ENCODE measurements around the gene KCNIP3. TPM values are rescaled to one million over a fixed set of nuclear protein-coding genes. Genes with fewer than 3 reads are reported as not detected.
"Not testable (repeated sequence)": the region's sequence is repeated elsewhere in the genome, so short reads cannot be mapped to it uniquely, and the experiment has no call there.

KCNIP3 gene
- not detected for total RNA-seq

- DNase-seq (ENCODE audit: low spot score) (no peak), ATAC-seq (no peak)
- Mint-ChIP-seq H3K4me1 (ENCODE audit: low read depth in 2 of 2) (no peaks in the 10 kb centered on the region), H3K27me3 (no peaks in the 10 kb centered on the region), H3K9me3 (no peaks in the 10 kb centered on the region), H3K36me3 (no peaks in the 10 kb centered on the region), H3K4me3 (no peak within 1 kb of the TSS), H3K27ac (no peak within 1 kb of the TSS)
Measured at GRCh38 chr2:95296880-95297487, at the start of gene KCNIP3. Gene KCNIP3, plus strand, starts transcription at chr2:95297347. Its CDS starts 92 bp downstream, at chr2:95297439.

- H3K4me3 Mint-ChIP-seq: no peak overlapping the region
- peaks cover 0 to 3% of the 10 kb centered on the region in 2 donors for H3K4me1 Mint-ChIP-seq (ENCODE audit: low read depth in 2 of 2)
- H3K36me3 Mint-ChIP-seq: peaks cover 18% of the 10 kb centered on the region
- H3K9me3 Mint-ChIP-seq: peaks cover 21% of the 10 kb centered on the region
- H3K27ac Mint-ChIP-seq: no peak overlapping the region
- ATAC-seq (no peak), DNase-seq (ENCODE audit: low spot score) (no peak)
- peaks cover 0 to 6% of the 10 kb centered on the region in 2 donors for H3K27me3 Mint-ChIP-seq
Measured at GRCh38 chr2:95258271-95258670, 38.9 kb upstream of the KCNIP3 start.

DNA sequence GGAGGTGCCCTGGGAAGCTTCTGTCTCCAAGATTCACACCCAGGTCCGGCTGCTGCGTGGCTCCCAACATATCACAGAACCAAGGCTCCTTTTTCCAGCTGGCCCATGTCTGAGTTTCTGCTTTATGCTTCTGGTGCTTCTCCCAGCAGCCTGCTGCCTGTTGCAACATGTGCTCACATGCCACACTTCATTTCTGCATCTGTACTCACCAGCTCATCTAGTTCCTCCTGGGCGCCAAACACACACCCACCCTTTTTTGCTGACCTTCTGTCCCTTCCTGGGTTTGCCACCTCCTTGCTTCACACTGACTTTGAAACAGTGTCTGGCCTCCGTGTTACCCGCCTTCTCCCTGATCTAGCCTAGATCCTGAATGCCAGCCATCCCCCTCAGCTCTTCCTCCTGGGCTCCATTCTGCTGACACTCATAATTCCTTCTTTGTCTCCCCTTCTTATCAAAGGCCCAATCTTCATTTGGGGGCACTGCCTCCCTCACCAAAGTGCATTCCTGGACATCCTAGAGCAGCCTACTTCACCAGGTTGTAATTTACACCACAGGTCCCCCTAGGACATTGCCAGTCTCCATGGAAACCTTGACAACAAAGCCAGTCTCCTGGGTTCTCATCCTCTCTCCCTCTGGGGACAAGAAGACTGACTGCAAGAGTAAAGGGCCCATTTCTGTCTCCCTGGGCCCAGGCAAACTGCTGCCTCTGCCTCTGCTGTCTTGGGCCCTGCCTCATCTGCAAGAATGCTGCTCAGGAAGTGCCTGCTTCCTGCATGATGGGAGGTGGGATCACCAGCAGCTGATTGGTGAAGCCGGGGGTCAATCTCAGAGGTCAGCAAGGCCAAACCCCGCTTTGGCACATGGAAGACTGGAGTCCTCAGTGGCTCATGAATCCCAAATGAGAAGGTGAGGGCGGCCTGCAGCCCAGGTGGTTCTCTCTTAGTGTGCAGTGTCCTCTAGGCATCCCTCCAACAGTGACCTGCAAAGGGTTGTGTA is 36.8 kb upstream of the KCNIP3 start:
- H3K36me3 Mint-ChIP-seq: peaks cover 13% of the 10 kb centered on the region
- peaks cover 0 to 3% of the 10 kb centered on the region in 2 donors for H3K4me1 Mint-ChIP-seq (ENCODE audit: low read depth in 2 of 2)
- no peak overlapping the region for H3K4me3 Mint-ChIP-seq

DNA sequence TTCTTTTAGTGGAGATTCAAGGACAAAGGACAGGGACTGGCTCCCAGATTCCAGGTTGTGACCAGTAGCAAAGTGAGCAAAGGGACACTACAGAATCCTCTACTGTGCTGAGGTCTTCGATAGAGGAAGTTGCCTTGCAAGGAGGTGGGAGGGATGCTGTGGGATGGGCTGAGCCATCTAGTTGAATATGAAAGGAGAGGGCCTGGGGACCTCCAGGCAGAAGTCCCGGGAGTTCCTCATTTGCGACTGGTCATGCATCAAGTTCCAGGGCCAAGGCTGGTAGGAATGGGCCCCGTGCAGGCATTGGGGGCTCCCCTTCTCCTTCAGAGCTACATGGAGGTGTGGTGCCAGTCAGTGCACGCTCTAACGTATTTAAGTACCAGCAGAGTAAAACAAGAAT is 35.5 kb upstream of the KCNIP3 start:
- no peak overlapping the region for H3K4me3 Mint-ChIP-seq
- H3K27ac Mint-ChIP-seq: no peak overlapping the region
- peaks cover 5 to 10% of the 10 kb centered on the region in 2 donors for H3K27me3 Mint-ChIP-seq
- H3K4me1 Mint-ChIP-seq (ENCODE audit: low read depth in 2 of 2): peaks cover 0 to 3% of the 10 kb centered on the region in 2 donors
- DNase-seq (ENCODE audit: low spot score): no peak
- peaks cover 5% of the 10 kb centered on the region for H3K36me3 Mint-ChIP-seq
- peaks cover 10% of the 10 kb centered on the region for H3K9me3 Mint-ChIP-seq
- ATAC-seq: no peak

More for the DNA sequence above, 36.8 kb upstream of the KCNIP3 start:
- Mint-ChIP-seq H3K27ac (no peak overlapping the region), H3K9me3 (peaks cover 14% of the 10 kb centered on the region), H3K27me3 (peaks cover 5 to 10% of the 10 kb centered on the region in 2 donors)
- ATAC-seq (no peak), DNase-seq (ENCODE audit: low spot score) (no peak)

GRCh38 chr2:95262896-95263542 is 34.1 kb upstream of the KCNIP3 start:
- Mint-ChIP-seq H3K4me3 (no peak overlapping the region), H3K27me3 (peaks cover 5 to 10% of the 10 kb centered on the region in 2 donors), H3K27ac (no peak overlapping the region), H3K36me3 (no peaks in the 10 kb centered on the region), H3K4me1 (ENCODE audit: low read depth in 2 of 2) (peaks cover 0 to 3% of the 10 kb centered on the region in 2 donors), H3K9me3 (peaks cover 7% of the 10 kb centered on the region)
- no peak for ATAC-seq
- no peak for DNase-seq (ENCODE audit: low spot score)

- Mint-ChIP-seq H3K9me3 (peaks cover 3% of the 10 kb centered on the region), H3K4me1 (ENCODE audit: low read depth in 2 of 2) (peaks cover 0 to 3% of the 10 kb centered on the region in 2 donors), H3K27ac (no peak overlapping the region), H3K36me3 (no peaks in the 10 kb centered on the region), H3K4me3 (no peak overlapping the region), H3K27me3 (peaks cover 5 to 7% of the 10 kb centered on the region in 2 donors)
- ATAC-seq: no peak
- DNase-seq (ENCODE audit: low spot score): no peak
Measured at GRCh38 chr2:95264624-95265023, 32.5 kb upstream of the KCNIP3 start.

DNA sequence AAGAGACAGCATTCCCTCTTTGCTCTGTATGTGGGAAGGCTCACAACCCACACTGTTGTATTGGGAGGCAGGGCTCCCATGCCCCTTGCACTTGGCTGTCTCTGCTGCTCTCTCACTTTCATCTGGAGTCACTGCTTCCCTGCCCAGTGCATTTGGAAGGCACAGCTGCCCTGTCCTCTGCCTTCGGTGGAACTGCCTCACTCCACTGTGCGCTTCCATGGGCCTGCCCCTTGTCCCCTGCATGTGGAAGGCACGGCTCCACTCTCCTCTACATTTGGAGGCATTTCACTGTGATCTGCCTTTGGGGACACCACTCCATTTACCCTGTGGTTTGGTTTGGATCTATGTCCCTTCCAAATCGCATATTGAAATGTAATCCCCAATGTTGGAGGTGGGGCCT is 32.0 kb upstream of the KCNIP3 start:
- Mint-ChIP-seq H3K4me1 (ENCODE audit: low read depth in 2 of 2) (peaks cover 0 to 2% of the 10 kb centered on the region in 2 donors), H3K9me3 (peaks cover 2% of the 10 kb centered on the region), H3K36me3 (no peaks in the 10 kb centered on the region), H3K4me3 (no peak overlapping the region), H3K27me3 (peaks cover 5 to 6% of the 10 kb centered on the region in 2 donors), H3K27ac (no peak overlapping the region)
- DNase-seq (ENCODE audit: low spot score): no peak
- no peak for ATAC-seq

DNA sequence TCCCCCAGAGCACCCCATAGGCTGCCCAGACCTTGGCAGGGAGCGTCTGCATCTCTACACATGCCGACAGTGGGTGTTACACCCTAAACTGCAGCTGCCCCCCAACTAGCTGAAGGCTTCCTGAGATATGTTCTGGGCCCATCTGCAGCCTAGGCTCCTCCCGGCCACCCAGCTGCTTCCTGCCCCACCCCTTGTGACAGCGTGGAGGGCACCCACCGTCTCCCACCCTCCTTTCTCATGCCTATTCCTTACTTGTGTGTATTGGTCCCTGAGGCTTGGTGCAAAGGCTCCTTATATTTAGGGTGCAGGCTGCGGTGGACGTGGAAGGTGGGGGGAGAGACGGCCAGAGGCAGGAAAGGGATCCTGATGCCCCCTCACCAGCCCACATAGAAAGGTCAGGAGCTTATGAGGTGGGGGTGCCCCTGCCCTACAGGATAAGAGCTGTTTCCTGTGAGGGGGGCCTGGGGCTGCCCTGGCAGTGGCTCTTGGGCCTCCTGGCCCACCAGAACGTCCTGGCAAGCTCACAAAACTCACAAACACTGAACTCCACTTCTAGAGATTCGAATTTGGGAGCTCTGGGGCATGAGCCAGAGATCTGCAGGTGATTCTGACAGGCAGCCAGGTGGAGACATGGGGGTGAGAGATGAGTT is 30.2 kb upstream of the KCNIP3 start:
- Mint-ChIP-seq H3K27ac (no peak overlapping the region), H3K36me3 (no peaks in the 10 kb centered on the region), H3K4me3 (no peak overlapping the region), H3K4me1 (ENCODE audit: low read depth in 2 of 2) (no peaks in the 10 kb centered on the region), H3K27me3 (peaks cover 4 to 5% of the 10 kb centered on the region in 2 donors), H3K9me3 (no peaks in the 10 kb centered on the region)
- DNase-seq (ENCODE audit: low spot score) (no peak), ATAC-seq (no peak)

DNA sequence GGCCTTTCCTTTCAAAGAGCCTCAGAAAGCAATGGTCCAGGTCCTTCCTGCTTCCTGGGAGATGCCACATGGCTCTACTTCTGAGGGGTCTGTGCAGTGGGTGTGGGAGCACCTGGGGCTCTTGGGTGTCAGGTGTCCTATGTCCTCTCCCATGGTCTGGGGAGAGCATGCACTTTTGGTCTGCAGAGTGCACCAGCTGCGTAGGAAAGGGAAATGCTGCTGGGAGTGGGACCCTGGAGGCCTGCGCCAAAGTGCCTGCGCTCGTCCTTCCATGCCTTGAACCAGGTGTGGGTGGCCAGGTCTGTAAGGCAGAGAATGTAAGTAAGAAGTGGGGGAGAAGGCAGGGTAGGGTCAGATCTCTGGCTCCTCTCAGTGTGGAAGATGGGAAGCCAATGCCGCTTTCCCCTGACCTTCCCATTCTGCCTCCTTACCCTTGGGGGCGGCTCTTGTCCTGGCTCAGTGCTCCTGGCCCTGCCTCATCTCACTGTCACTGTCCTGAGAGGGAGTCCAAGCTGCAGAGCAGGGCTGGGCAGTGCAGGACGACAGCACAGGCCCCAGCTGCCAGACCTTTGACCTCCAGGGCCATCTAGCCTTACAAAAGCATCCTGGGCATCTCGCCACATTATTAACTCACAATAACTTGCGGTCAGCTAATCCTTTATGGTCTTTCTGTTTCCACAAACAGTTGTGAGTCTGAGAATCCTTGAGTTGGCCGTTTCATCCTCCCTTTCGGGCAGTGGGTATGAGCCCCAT is 29.5 kb upstream of the KCNIP3 start:
- Mint-ChIP-seq H3K4me3 (no peak overlapping the region), H3K4me1 (ENCODE audit: low read depth in 2 of 2) (no peaks in the 10 kb centered on the region), H3K36me3 (no peaks in the 10 kb centered on the region), H3K27ac (no peak overlapping the region), H3K9me3 (no peaks in the 10 kb centered on the region), H3K27me3 (peaks cover 4 to 5% of the 10 kb centered on the region in 2 donors)
- ATAC-seq: no peak
- no peak for DNase-seq (ENCODE audit: low spot score)

DNA sequence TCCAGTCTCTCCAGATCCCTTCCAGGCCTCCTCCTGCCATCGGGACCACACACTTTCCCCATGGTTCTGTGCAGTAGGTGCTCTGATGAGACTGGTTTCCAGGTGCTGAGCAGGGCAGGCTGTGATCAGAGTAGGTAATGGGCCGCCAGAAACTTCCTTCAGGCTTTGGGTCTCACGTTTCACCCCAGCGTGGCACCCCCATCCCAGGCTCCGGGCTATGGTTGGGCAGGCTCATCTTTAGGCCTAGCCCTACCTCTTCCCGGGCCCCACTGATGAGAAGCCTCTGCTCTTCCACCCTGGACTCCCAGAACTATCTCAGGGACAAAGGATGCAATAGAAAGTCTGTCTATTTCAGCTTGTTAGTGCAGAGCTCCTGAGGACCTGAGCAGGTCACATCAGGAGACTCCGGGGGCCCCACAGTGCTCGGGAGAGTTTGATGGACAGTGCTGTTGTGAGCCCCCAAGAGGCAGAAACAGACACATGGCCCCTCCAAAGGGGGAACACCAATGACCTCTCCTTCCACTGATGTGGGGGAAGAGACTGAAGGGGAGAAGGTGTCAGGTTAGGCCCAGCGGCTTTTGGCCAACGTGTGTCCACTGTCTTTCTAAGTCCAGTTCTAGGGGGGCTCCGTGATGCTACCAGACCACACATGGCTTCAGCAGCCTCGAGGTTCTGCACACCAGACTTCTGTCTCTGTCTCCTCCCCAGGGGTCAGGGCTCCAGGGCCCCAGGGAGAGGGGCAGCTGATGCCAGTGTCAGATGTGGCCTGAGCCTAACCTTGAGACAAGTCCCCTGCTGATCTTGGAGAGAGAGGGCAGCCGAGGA is 28.7 kb upstream of the KCNIP3 start:
- Mint-ChIP-seq H3K4me3 (no peak overlapping the region), H3K36me3 (no peaks in the 10 kb centered on the region), H3K27ac (no peak overlapping the region), H3K27me3 (peaks cover 4 to 5% of the 10 kb centered on the region in 2 donors), H3K4me1 (ENCODE audit: low read depth in 2 of 2) (no peaks in the 10 kb centered on the region), H3K9me3 (no peaks in the 10 kb centered on the region)
- no peak for DNase-seq (ENCODE audit: low spot score)
- ATAC-seq: no peak

GRCh38 chr2:95269036-95269680 is 28.0 kb upstream of the KCNIP3 start:
- no peaks in the 10 kb centered on the region for H3K36me3 Mint-ChIP-seq
- no peaks in the 10 kb centered on the region for H3K9me3 Mint-ChIP-seq
- H3K27me3 Mint-ChIP-seq: peaks cover 4 to 5% of the 10 kb centered on the region in 2 donors
- ATAC-seq (no peak), DNase-seq (ENCODE audit: low spot score) (no peak)
- H3K4me3 Mint-ChIP-seq: no peak overlapping the region
- no peak overlapping the region for H3K27ac Mint-ChIP-seq
- H3K4me1 Mint-ChIP-seq (ENCODE audit: low read depth in 2 of 2): no peaks in the 10 kb centered on the region

- not testable (repeated sequence) for H3K4me1 Mint-ChIP-seq (ENCODE audit: low read depth in 2 of 2); H3K4me3 Mint-ChIP-seq; ATAC-seq; H3K27me3 Mint-ChIP-seq; DNase-seq (ENCODE audit: low spot score); H3K9me3 Mint-ChIP-seq; H3K27ac Mint-ChIP-seq; H3K36me3 Mint-ChIP-seq
Measured at GRCh38 chr2:95269745-95270144, 27.4 kb upstream of the KCNIP3 start.
